ENCODE measurements around the gene TLN1.

Gene TLN1

DNA sequence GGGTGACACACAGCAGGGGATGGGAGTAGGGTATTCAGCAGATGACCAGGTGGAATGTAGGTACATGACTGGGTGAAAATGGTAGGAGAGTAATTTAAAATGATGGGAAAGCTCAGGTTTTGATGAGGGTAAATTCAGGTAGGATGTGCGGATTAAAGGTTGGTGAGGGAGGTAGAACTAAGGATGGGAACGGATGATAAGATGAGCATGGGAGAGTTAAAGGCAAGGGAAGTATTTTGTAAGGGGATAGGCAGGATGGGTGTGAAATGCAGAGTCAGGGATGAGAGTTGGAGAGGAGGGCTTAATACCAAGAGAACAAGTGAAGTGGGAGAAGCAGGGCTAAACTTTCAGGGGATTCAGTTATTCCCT lies 1.5 kb downstream of the TLN1 start:
- H3K79me2 ChIP-seq (ENCODE audit: control insufficient read depth, low read length) = peaks cover 71% of the 10 kb centered on the region
- no peaks in the 10 kb centered on the region for H3K9me3 ChIP-seq (ENCODE audit: control insufficient read depth, insufficient read depth, low read length)
- H3K4me2 ChIP-seq (ENCODE audit: low read length) = peak overlapping the region; percentile 94
- peak overlapping the region; percentile 72 for H3K27ac ChIP-seq (ENCODE audit: low read depth, low read length)
- peaks cover 35% of the 10 kb centered on the region for H3K36me3 ChIP-seq (ENCODE audit: control insufficient read depth, low read length)
- H3F3A ChIP-seq (ENCODE audit: control insufficient read depth, insufficient read depth) = peaks cover 19% of the 10 kb centered on the region
- H3K4me1 ChIP-seq (ENCODE audit: control insufficient read depth, low read length) = peaks cover 61% of the 10 kb centered on the region
- H3K9me2 ChIP-seq (replicated peaks; ENCODE audit: control insufficient read depth, low read length) = no peaks in the 10 kb centered on the region
- no peaks in the 10 kb centered on the region for H3K27me3 ChIP-seq (ENCODE audit: control insufficient read depth, low read length)
- peak overlapping the region; percentile 84 for H3K4me3 ChIP-seq (ENCODE audit: low read length)
- H4K20me1 ChIP-seq (ENCODE audit: control insufficient read depth, insufficient read depth, low read depth, low read length) = peaks cover 30% of the 10 kb centered on the region
- no peak for TF ChIP-seq EZH2phosphoT487 (IDR thresholded peaks at IDR 0.05; ENCODE audit: borderline replicate concordance, low read length)
- TF ChIP-seq, protein P1, sequence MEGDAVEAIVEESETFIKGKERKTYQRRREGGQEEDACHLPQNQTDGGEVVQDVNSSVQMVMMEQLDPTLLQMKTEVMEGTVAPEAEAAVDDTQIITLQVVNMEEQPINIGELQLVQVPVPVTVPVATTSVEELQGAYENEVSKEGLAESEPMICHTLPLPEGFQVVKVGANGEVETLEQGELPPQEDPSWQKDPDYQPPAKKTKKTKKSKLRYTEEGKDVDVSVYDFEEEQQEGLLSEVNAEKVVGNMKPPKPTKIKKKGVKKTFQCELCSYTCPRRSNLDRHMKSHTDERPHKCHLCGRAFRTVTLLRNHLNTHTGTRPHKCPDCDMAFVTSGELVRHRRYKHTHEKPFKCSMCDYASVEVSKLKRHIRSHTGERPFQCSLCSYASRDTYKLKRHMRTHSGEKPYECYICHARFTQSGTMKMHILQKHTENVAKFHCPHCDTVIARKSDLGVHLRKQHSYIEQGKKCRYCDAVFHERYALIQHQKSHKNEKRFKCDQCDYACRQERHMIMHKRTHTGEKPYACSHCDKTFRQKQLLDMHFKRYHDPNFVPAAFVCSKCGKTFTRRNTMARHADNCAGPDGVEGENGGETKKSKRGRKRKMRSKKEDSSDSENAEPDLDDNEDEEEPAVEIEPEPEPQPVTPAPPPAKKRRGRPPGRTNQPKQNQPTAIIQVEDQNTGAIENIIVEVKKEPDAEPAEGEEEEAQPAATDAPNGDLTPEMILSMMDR (IDR thresholded peaks at IDR 0.05; ENCODE audit: low read depth, low read length, poor library complexity, severe bottlenecking) = no peak

DNA sequence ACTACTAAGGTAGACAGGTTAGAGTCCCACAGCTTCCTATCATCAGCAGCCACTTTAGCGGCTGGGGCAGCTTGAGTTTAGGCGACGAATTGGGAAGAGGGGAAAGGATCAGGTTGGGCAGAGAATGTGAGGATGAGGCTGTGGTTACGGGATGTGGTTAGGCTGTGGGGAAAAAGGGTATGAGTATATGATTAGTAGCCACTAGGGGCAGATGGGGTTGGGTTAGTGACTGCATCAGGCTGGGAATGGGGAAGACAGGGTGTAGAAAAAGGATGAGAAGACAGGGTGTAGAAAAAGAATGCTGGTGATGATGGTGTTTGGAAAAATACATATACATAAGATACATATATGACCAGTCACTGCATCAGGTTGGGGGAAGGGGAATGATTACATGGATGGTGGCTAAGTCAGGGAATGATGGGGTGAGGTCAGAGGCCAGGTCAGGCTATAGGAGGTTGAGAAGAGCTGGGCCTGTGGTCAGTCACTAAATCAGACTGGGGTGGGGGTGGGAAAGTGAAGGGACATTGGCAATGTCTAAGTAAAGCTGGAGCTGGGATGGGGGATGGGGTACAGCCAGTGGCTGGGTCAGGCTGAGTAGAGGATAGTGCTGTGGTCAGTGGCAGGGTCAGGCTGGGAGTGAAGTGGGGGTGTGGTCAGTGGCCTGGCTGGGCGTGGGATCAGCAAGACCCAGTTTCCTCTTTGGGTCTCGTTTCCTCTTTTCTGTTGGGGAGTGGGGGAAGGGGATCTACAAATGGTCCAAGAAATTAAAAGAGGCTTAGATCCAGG lies 2.1 kb downstream of the TLN1 start:
- Histone ChIP-seq H4K20me1 (ENCODE audit: control insufficient read depth, insufficient read depth, low read depth, low read length) (peaks cover 28% of the 10 kb centered on the region), H3K9me2 (replicated peaks; ENCODE audit: control insufficient read depth, low read length) (no peaks in the 10 kb centered on the region), H3K4me3 (ENCODE audit: low read length) (peak overlapping the region; percentile 84), H3K4me2 (ENCODE audit: low read length) (peak overlapping the region; percentile 94), H3K27ac (ENCODE audit: low read depth, low read length) (peak overlapping the region; percentile 72), H3F3A (ENCODE audit: control insufficient read depth, insufficient read depth) (peaks cover 19% of the 10 kb centered on the region), H3K9me3 (ENCODE audit: control insufficient read depth, insufficient read depth, low read length) (no peaks in the 10 kb centered on the region), H3K36me3 (ENCODE audit: control insufficient read depth, low read length) (peaks cover 35% of the 10 kb centered on the region), H3K79me2 (ENCODE audit: control insufficient read depth, low read length) (peaks cover 71% of the 10 kb centered on the region), H3K27me3 (ENCODE audit: control insufficient read depth, low read length) (no peaks in the 10 kb centered on the region), H3K4me1 (ENCODE audit: control insufficient read depth, low read length) (peaks cover 61% of the 10 kb centered on the region)
- TF ChIP-seq, protein P1 (IDR thresholded peaks at IDR 0.05; ENCODE audit: low read depth, low read length, poor library complexity, severe bottlenecking) = peak; percentile 85
- no peak for TF ChIP-seq EZH2phosphoT487 (IDR thresholded peaks at IDR 0.05; ENCODE audit: borderline replicate concordance, low read length)

DNA sequence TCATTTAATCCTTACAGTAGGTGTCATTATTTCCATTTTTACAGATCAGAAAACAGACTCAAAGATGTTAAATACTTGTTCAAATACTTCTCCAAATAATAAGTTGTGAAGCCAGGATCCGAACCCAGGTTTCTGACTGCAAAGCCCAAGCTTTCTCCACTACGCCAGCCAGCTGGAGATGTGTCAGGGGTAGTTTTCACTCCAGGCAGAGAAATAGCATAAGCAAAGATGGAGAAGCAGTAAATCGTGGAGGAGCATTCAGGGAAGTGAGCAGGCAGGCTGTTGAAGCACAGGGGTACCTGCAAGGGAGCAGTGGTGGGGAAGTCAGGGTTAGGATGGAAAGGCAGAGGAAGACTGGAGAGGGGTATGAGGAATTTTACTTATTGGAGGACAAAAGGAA lies 2.9 kb downstream of the TLN1 start:
- H3K4me1 ChIP-seq (ENCODE audit: control insufficient read depth, low read length) = peaks cover 59% of the 10 kb centered on the region
- H3F3A ChIP-seq (ENCODE audit: control insufficient read depth, insufficient read depth) = peaks cover 19% of the 10 kb centered on the region
- H3K9me3 ChIP-seq (ENCODE audit: control insufficient read depth, insufficient read depth, low read length) = no peaks in the 10 kb centered on the region
- peak overlapping the region; percentile 94 for H3K4me2 ChIP-seq (ENCODE audit: low read length)
- peaks cover 71% of the 10 kb centered on the region for H3K79me2 ChIP-seq (ENCODE audit: control insufficient read depth, low read length)
- H3K4me3 ChIP-seq (ENCODE audit: low read length) = peak overlapping the region; percentile 84
- H3K27me3 ChIP-seq (ENCODE audit: control insufficient read depth, low read length) = no peaks in the 10 kb centered on the region
- no peak for TF ChIP-seq EZH2phosphoT487 (IDR thresholded peaks at IDR 0.05; ENCODE audit: borderline replicate concordance, low read length)
- TF ChIP-seq, protein P1 (IDR thresholded peaks at IDR 0.05; ENCODE audit: low read depth, low read length, poor library complexity, severe bottlenecking) = no peak
- H4K20me1 ChIP-seq (ENCODE audit: control insufficient read depth, insufficient read depth, low read depth, low read length) = peaks cover 28% of the 10 kb centered on the region
- H3K36me3 ChIP-seq (ENCODE audit: control insufficient read depth, low read length) = peaks cover 42% of the 10 kb centered on the region
- H3K9me2 ChIP-seq (replicated peaks; ENCODE audit: control insufficient read depth, low read length) = no peaks in the 10 kb centered on the region
- peak overlapping the region; percentile 72 for H3K27ac ChIP-seq (ENCODE audit: low read depth, low read length)

Data from DOHH2 (cell line).